NK-92 treated with Interleukin-12 subunit alpha and Interleukin-12 subunit beta, amount 100 ng/mL, for 24 hours (cell line): ENCODE results near the gene ANKS1A.

ENCODE experiments used
- DNase-seq: peaks from one replicate; lab custom pipeline; 2025; lab: John Stamatoyannopoulos, UW

Gene ANKS1A

DNA sequence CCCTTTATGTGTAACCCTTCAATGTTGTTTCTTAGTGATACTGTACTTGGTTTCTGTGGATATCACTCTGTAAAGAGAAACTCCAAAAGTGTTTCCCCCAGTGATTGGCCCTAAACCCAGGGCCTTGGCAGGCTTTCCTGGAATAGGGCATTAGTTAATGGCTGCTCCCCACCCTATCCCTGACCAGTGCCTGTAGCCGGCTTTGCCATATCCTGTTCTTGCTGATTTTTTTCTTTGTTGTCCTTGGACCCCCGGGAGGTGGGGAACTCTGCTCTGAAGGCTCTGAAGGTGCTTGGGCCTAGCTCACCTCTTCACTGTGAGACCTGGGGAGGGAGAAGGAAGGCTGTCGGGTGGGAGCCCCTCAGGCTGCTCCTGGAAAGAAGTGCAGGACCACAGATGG is 131.9 kb downstream of the ANKS1A start:
- DNase-seq: no peak

DNA sequence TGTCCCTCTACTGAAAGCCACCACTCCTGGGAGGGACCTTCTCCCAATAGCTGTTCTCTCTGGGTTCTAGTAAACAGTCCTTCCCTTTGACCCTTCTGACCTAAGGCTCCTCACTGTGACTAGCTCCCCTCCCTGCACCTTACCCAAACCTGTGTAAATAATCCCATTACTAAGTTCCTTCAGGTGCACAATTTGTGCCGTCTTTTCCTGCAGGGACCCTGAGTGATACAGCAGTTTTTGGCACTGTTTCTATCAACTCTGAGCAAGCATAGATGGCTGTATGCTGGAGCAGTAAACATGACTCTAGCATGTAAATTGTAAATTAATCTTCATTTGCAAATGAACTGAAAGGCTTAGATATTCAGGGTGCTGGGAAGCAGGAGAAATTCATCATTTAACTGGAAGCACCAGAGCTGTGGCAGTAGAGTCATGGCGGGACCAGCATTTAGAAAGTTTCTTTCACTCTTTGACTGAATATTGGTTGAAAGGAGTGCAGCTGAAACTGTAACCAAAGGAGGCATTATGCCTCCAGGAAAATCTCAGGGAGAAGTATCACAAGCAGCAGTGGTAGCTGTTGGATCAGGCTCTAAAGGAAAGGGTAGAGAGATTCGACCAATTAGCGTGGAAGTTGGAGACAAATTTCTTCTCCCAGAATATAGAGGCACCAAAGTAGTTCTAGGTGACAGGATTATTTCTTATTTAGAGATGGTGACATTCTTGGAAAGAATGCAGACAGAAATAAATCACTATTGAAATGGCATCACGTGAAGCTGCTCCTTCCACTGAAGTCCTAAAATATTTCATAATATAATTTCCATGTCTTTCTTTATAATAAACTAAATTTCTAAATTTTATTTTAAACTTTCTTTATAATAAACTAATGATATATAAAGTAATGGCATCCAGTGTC is 134.3 kb downstream of the ANKS1A start:
- no peak for DNase-seq

DNA sequence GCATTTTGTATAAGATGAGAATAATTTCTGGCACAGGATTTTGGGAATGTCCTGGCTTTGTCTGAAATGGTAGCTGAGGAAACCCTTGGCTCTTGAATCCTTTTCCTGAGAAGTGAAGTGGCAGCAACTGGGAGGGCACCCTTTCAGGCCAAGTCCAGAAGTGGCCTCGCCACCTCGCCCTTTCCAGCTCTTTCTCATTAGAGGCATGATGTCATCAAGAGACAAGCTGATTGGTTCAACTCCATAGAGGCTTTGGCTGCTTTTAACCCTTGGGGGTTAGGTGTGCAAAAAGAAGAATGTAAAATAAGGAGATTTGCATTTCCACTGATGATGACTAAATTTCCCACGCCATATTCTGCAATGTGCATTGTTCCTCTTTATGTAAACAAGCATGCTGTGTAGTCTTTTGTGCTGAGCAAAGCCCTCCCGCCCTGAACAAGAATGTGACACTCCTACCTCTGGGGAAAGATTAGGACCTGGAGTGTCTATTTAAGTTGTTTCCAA is 135.5 kb downstream of the ANKS1A start:
- DNase-seq: no peak

DNA sequence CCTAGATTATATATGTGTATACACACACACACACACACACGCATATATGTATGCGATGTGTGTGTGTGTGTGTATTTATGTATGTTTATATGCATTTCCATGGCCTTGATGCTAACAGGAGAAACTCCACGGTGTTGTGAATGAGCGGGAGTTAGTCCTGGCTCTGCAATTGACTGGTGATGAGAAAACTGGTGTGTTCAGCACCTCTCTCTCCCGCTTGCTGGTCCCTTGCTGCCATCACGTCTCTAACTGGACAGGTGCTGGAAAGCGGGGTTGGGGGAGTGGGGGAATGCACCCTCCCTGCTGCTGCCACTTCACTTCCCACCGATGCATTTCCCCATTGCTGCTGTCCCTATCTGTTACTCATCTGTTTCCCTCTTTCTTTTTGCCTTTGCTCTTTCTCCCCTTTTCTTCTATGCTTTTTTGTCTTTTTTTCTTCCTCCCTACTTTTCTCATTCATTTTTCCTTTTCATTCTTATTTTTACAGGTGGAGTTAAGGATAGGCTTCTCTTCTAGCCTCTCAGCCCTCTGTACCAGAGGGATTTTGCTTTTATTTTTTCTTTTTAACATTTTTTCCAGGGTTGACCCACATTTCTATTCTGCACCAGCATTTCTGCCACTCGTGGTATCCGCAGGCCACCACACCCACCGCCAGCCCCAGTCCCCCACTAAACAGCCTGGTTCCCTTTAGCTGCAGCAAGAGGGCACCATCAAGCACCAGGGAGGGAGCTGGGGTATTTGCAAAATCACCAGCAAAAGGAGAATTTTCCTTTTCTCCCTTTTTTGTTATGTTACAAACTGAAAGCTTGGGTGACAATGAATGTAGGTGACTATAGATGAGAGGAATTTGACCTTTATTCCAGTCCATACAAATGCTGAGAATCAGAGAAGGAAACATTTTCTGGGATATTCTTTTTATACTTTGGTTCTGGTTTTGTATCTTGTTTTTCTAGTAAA is 136.5 kb downstream of the ANKS1A start:
- no peak for DNase-seq

DNA sequence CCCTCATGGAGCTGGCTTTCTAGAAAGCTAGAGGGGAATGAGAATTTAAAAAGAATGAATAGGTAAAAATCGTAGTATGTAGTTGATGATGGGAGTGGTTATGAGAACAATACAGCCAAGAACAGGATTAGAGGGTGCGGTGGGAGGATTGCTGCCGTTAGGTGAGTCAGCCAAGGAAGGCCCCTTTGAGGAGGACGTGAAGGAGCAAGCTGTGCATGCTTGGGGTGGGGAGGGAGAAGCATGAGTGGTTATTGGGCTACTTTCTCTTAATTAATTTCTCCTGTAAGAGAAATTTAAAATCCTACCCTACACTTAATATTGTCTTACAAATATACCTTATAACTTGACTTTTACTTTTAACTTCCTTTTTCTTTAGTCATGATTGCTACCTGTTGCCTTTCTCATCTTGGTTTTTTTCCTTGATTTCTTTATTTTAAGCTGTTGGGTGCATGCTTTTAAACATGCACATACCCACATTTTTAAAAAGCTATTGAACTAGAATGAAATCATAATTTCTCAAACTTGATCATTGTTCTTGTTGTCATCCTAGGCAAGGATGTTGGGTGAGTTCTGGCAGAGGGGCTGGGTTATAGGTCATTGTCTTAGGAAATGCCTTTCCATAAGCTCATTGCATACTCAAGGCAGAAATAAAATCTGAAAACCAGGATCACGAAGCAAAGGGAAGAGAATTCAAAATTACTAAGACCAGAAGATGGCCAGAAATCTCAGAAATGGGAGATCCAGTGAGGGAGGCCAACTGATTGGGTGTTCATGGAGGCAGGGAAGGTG is 137.6 kb downstream of the ANKS1A start:
- DNase-seq: no peak

DNA sequence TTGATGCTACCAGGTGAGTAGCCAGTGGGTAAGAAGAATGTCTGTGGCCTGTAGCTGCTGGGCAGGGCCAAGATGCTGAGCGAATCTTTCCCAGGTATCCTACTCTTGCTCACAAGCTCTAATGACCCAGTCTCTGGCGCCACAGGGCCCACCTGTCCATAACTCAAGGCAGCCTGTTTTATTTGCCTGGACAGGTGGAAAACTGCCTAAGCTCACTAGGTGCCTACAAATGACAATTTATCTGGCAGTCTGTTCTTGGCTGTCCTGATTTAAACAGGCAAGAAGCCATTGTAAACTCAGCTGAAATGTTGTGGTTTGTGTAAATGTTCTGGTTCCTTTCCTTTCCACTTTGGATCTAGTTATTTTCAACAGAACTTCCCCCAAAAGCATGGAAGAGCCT is 138.8 kb downstream of the ANKS1A start:
- no peak for DNase-seq

DNA sequence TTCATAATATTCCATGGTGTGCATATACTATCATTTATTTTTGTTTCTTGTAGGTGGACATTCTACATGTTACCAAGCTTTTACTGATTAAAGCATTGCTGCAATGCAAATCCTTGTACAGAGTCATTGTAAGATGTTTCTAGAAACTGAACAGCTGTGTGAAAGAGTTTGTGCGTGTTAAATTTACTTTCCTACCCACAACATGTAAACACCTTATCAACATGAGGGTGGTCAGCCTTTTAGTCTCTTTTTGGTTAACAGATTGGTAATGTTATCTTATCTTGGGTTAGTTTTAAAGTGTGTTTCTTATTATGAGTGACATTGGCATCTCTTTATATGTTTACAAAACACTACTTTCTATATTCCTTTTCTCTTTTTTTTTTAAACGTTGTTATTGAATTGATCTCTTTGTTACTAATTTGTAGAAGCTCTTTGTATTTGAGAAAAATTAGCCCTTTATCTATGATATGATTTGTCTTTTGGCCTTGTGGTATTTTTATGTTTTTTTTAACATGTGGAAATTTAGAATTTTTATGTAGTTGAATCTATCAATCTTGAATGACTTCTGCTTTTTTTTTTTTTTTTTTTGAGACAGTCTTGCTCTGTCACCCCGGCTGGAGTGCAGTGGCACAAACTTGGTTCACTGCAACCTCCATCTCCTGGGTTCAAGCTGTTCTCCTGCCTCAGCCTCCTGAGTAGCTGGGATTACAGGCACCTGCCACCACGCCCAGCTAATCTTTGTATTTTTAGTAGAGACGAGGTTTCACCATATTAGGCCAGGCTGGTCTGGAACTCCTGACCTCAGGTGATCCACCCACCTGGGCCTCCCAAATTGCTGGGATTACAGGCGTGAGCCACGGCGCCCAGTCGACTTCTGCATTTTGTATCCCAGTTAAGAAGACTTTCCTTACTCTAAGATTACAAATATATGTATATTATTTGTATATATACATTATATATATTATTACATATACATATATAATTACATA is 140.0 kb downstream of the ANKS1A start:
- no peak for DNase-seq

DNA sequence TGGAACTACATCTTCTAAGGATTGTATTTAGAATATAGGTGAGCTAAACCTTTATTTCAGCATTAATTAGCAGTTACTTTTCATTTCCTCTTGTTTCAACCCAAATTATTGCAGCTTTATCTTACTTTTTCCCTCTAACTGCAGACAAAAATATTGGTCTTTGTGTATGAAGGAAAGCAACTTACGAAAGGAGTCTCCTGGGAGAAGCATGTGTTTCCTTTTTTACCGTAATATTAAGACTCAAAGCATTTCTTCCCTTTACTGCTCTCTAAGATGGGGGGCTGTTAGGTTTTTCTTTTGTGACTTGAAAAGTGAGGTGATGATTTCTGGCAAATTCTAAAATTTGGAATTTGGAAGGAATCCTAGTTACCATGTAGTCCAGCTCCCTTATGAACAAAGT is 141.0 kb downstream of the ANKS1A start:
- no peak for DNase-seq

DNA sequence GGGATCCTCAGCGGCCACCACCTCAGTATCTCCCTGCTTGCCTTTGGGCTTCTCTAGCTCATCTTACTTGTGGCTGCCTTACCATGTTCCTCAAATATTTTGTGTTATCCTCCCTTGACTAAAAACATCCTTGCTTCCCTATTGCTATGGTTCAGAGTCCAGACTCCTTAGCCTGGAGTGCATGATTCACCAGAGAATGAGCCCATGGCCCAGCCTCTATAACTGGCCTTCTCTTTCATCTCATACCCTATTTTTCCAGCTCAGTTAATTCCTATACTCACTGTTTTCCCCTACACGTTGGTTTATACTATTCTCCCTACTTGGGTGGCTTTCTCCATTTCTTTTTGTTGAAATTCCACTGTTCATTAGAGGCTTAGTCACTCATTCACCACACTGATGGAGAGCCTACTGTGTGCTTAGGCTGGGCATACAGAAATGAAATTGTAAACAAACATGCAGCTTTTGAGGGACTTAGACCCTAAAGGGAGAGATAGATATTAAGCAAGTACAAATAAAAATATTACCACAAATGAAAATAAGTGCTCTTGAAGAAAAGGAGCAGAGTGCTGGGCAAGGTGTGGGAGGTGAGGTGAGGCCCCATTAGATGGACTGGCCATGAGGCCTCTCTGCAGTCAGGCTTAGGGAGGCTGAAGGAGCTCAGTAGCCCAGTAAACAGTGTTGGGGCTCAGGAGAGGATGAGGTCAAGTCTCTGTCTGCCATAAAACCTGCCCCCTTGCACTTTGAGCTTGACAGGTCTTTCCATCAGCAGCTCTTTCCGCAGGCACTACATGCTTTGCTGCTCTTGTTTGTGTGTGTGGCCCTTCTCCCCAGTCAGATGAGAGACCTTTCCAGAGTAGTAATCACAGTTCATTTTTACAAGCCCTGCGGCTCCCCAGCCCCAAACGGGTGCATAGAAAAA is 142.8 kb downstream of the ANKS1A start:
- no peak for DNase-seq

DNA sequence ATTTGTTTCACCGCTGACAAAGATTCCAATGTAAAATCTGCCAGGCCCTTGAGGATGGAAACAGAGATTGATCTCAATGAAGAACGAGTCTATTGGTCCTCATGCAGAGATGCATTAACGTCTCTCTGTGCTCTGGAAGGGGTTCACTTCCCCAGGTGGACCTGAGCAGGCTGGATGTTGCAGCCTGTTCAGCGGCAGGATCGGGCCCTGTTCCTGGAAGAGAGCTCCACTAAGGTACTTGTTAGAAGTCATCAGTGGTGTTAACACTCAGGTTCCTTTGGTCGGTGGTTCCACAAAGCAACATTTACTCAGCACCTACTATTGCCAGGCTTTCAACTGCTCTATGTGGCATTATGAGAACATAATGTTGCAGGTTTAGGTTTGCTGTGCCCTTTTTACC is 144.6 kb downstream of the ANKS1A start:
- DNase-seq: no peak

DNA sequence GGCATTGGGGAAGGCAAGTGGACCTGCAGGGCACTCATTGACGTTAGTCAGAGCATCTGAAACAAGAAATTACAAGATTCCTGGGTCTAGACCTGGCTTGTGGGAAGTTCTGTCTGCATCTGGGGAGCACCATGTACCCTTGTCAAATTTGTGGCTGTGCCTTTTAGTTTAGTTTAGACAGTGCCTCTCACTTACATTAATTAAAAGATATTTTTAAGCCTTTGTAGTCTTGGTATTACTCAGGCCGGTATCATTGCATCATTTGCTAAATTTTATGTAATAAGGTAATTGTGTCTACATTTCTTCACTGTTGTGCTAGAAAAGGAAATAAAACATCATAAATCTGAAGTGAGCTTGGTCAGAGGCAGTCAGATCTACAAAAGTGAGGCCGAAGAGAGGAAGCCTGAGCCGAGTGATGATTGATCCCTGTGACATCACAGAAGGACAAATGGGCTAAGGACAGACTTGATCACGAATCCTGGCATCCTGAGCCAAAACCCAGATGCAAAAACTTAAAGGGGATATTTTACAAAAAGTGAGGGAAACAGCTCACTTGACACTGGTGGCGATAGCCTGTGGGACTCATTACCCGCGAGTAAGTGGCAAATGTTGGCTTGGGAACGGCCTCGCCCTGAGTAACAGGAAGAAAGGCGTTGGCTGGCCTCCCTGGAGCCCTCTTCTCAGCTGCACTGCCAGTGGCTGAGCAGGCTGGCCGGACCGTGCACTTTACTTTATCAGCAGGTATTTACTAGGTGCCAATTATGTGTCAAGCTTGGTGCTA is 145.5 kb downstream of the ANKS1A start:
- DNase-seq: no peak

DNA sequence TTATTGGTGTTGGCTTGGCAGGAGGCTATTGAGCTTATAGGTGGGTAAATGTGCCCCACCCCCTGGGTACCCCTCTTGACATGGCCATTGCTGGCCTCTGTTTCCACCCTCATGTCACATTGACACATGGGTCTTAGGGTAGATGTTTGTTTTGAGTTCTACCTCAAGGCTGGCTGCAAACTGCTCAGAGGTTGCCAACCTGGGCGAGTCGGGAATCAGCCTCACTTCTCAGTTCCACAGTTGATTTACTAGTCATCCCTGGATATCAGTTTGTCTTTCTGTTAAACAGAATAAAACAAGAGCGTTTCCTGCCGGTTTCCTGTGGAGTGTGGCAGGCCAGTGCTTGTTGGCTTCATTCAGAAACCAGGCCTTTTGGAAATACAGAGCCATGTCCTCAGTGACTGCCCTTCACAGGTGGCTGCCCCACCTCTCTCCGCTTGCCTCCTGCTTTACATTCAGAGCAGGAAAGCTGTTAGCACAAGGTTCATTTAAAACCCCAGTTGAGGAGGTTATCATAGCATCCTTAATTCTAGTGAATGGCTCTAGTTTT is 146.5 kb downstream of the ANKS1A start:
- no peak for DNase-seq

DNA sequence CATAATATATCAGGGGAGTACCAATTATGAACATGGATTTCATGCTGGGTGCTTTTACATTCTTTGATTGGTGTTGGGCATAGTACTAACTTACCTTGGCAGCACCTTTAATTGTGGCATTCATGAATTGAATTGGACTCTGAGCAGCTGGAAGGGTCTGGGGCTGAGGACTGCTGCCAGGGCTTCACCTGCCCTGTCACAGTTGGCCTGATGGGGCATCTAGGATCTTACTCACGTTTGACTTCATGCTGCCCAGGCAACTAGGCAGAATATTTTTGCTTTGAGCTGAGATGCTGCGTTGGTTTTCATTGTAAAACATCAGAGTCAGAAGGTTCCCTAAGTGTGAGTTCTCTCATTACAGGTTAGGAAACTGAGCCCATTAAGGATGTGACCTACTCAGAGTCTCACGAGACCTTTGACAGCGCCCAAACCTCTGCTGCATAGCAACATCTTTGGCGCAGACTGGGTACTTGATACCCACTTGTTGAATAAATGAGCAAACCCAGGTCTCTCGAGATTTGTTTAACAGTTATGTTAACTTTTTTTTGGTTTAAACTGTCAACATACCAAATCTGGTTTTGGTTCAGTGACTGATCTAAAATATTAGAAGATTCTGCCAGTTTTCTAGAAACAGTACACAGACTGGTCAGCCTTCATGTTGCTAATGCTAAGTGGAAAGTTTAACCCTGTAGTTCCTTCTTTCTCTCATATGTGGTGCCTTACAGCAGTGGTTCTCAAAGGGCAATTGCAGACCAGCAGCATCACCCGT is 147.2 kb downstream of the ANKS1A start:
- DNase-seq: no peak

DNA sequence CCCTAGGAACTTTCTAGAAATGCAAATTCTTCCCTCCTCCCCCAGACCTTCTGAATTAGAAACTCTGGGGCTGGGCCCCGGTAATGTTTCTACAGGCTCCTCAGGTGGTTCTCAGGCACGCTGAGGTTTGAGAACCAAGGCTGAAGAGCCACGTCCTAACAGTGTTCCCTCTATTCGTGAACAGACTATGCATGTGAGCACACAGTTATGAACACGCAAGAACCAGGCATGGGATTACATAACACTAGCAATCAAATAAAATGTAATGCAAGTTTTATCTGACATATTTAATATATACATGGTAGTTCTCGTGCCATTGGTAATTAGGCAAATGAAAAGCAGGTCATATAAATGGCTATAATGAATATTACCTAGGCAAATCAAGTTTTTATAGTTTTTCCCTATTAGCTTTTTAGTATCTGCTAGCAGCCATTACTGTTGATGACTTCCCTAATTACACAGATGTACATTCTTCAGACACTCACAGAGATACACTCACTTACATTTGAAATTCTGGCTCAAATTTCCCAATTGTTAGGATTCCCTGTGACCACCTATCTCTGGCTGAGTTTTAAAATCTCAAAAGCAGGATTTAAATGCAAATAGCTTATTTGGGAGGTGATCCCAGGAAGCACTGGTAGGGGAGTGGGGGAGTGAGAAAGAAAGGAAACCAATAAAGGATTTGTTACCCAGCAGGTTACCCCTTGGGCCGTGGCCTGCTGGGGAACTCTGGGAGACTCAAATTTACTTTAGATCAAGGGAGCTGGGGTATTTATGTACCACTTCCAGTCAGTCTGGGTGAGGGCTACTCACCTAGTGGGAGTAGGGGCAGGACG is 148.0 kb downstream of the ANKS1A start:
- DNase-seq: no peak

DNA sequence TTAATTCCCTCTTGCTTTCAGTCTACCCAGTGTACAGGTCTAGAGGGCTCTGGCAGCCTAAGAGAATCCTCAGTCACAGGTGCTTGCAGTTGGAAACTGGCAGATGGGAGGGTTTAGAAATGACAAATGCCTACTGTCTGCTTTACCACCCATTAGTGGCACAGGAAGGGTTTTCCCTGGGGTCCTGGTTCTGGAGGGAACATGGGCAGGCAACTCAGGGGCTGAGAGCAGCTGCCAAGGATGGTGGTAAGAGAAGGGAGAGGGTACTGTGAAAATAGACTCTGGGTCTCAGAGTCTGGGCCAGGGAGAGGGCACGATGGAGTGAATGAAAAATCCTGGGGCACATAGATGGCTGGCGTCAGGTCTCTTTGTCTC is 148.6 kb downstream of the ANKS1A start:
- no peak for DNase-seq

DNA sequence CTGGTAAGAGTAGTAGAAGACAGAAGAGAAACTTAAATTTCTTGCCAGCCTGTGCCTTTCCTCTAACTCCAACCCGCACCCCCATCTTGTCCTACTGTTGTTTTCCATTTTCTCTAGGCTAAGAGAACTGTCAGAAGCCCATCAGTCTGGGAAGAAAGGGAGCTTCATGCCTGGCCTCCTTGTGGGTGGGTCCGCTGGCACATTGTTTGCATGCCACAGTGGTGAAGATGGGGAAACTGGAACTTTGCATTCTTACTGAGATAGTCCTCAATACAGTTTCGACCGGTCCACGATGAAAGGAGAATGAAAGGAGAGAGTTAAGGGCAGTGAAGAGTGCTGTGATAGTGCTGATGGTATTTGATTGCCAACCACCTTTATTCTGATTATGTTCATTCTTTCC is 149.0 kb downstream of the ANKS1A start:
- DNase-seq: no peak

DNA sequence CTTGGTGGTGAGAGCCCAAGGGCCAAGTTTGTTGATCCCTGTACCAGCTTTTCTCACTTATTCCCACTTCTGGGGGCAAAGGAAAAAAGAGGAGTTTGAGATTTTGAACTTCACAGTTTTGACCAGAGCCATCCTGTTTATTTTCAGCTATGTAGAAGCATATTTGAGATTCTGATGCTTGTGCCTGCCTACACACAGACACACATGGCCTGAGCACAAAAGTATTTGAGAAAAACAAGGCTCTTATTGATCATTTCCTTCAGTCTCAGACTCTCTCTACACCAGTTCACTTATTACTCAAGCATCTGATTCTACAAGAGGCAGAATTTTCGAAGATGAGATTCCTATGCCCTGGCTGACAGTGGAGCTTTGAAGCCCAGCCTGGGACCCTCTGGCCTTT is 151.3 kb downstream of the ANKS1A start:
- no peak for DNase-seq
